ENCODE data around the gene MRTO4. TPM values are rescaled to one million over a fixed set of nuclear protein-coding genes. Genes with fewer than 3 reads are reported as not detected.
"Not testable (repeated sequence)": the region's sequence is repeated elsewhere in the genome, so short reads cannot be mapped to it uniquely, and the experiment has no call there.

The MRTO4 gene
- total RNA-seq, 1 experiment from 2014 or later, result 54.6 TPM

- TF ChIP-seq GRHL2 (CRISPR knock-in tag; IDR thresholded peaks at IDR 0.05; ENCODE audit: insufficient replicate concordance, severe bottlenecking) (no peak), JAZF1 (CRISPR knock-in tag; IDR thresholded peaks at IDR 0.05) (no peak), RORB (CRISPR knock-in tag; IDR thresholded peaks at IDR 0.05) (no peak)
These were observed 48.6 kb downstream of the MRTO4 start (continued) for GRCh38 chr1:19300211-19300610.

- CTCF ChIA-PET, result interaction anchor here (1.5 kb wide), 1 partner anchor 350 kb away, joined by 3 read pairs; no protein-coding TSS in a partner anchor
- not testable (repeated sequence) for H3K27ac Mint-ChIP-seq, H3K4me3 Mint-ChIP-seq
These were observed 52.5 kb downstream of the MRTO4 start for GRCh38 chr1:19304081-19304480.

GRCh38 chr1:19305880-19306279 lies 54.3 kb downstream of the MRTO4 start:
- DNase-seq (ENCODE audit: low spot score) (no peak), ATAC-seq (0 out of 2 replicates have a peak, but pooled peaks have one; percentile 18)
- Mint-ChIP-seq H3K36me3 (peaks cover 44% of the 10 kb centered on the region), H3K4me1 (peaks cover 2% of the 10 kb centered on the region), H3K9me3 (no peaks in the 10 kb centered on the region), H3K27me3 (ENCODE audit: low read depth) (peaks cover under 1% of the 10 kb centered on the region), H3K27ac (no peak overlapping the region), H3K4me3 (no peak overlapping the region)
- POLR2A ChIA-PET, result no interaction called here
- CTCF ChIA-PET, result interaction anchor here (0.6 kb wide), 1 partner anchor 40 kb away, joined by 3 read pairs; no protein-coding TSS in a partner anchor
- TF ChIP-seq PREB (CRISPR knock-in tag; IDR thresholded peaks at IDR 0.05; ENCODE audit: borderline replicate concordance) (no peak), ZNF121 (CRISPR knock-in tag; IDR thresholded peaks at IDR 0.05) (no peak), TEAD1 (CRISPR knock-in tag; IDR thresholded peaks at IDR 0.05) (no peak), ZNF512 (CRISPR knock-in tag; IDR thresholded peaks at IDR 0.05; ENCODE audit: borderline replicate concordance) (no peak), STAT6 (CRISPR knock-in tag; conservative IDR thresholded peaks at IDR 0.05; ENCODE audit: low read depth) (no peak), IRF2 (CRISPR knock-in tag; IDR thresholded peaks at IDR 0.05; ENCODE audit: borderline replicate concordance, low read depth) (no peak), GABPB1 (CRISPR knock-in tag; IDR thresholded peaks at IDR 0.05) (no peak), ZNF263 (CRISPR knock-in tag; IDR thresholded peaks at IDR 0.05; ENCODE audit: low read depth) (no peak), JUN (CRISPR knock-in tag; IDR thresholded peaks at IDR 0.05) (no peak), NFATC4 (CRISPR knock-in tag; IDR thresholded peaks at IDR 0.05) (no peak)

More at GRCh38 chr1:19304081-19304480, 52.5 kb downstream of the MRTO4 start:
- DNase-seq (ENCODE audit: low spot score); H3K9me3 Mint-ChIP-seq; H3K27me3 Mint-ChIP-seq (ENCODE audit: low read depth); ATAC-seq; H3K4me1 Mint-ChIP-seq; POLR2A ChIA-PET: not testable (repeated sequence)
- peaks cover 48% of the 10 kb centered on the region for H3K36me3 Mint-ChIP-seq

- no peak for DNase-seq (ENCODE audit: low spot score)
- peaks cover 44% of the 10 kb centered on the region for H3K36me3 Mint-ChIP-seq
- peaks cover 6% of the 10 kb centered on the region for H3K4me1 Mint-ChIP-seq
- no peak overlapping the region for H3K27ac Mint-ChIP-seq
- CTCF ChIA-PET, result no interaction called here
- no peak overlapping the region for H3K4me3 Mint-ChIP-seq
- POLR2A ChIA-PET, result no interaction called here
- H3K9me3 Mint-ChIP-seq, result no peaks in the 10 kb centered on the region
- no peak for ATAC-seq
- peaks cover 6% of the 10 kb centered on the region for H3K27me3 Mint-ChIP-seq (ENCODE audit: low read depth)
- no peak for TF ChIP-seq ARID4B (CRISPR knock-in tag; IDR thresholded peaks at IDR 0.05; ENCODE audit: borderline replicate concordance)
- TF ChIP-seq ZNF263 (CRISPR knock-in tag; IDR thresholded peaks at IDR 0.05; ENCODE audit: low read depth), result no peak
- TF ChIP-seq ZNF219 (CRISPR knock-in tag; IDR thresholded peaks at IDR 0.05; ENCODE audit: borderline replicate concordance), result no peak
- no peak for TF ChIP-seq ZNF512 (CRISPR knock-in tag; IDR thresholded peaks at IDR 0.05; ENCODE audit: borderline replicate concordance)
- TF ChIP-seq ZNF423 (CRISPR knock-in tag; IDR thresholded peaks at IDR 0.05), result no peak
- no peak for TF ChIP-seq ZBTB21 (CRISPR knock-in tag; IDR thresholded peaks at IDR 0.05; ENCODE audit: borderline replicate concordance)
- TF ChIP-seq PREB (CRISPR knock-in tag; IDR thresholded peaks at IDR 0.05; ENCODE audit: borderline replicate concordance), result no peak
These were observed 55.3 kb downstream of the MRTO4 start for GRCh38 chr1:19306941-19307340.
